Skeletal muscle satellite cell (primary cell): Measurements from ENCODE around the gene OR9Q2.
"Not testable (repeated sequence)": the region's sequence is repeated elsewhere in the genome, so short reads cannot be mapped to it uniquely, and the experiment has no call there.

Experiments
- H3K27me3 ChIP-seq: 2 replicates; pipeline ENCODE4 v1.7.0; 2013; ENCODE audit warnings: low read length; ENCODE audit not compliant: control insufficient read depth, insufficient read depth
- H3K36me3 ChIP-seq: 2 replicates; pipeline ENCODE4 v1.7.0; 2013; ENCODE audit warnings: mild to moderate bottlenecking, control low read depth, low read length; ENCODE audit not compliant: insufficient read depth
- H3K4me1 ChIP-seq: 2 replicates; pipeline ENCODE4 v1.7.0; 2013; ENCODE audit warnings: low read length; ENCODE audit not compliant: control insufficient read depth, insufficient read depth
- H3K4me2 ChIP-seq: 2 replicates; pipeline ENCODE4 v1.7.0; 2013; ENCODE audit warnings: mild to moderate bottlenecking, low read length
- H3K4me3 ChIP-seq: 2 replicates; pipeline ENCODE4 v1.7.0; 2013; ENCODE audit warnings: low read length
- H3K9ac ChIP-seq: 2 replicates; pipeline ENCODE4 v1.7.0; 2013; ENCODE audit warnings: mild to moderate bottlenecking, low read depth, low read length, moderate library complexity
- H3K9me3 ChIP-seq: replicated peaks from 2 replicates; pipeline ENCODE4 v1.7.0; 2013; ENCODE audit warnings: mild to moderate bottlenecking, control low read depth, low read length

Gene OR9Q2

GRCh38 chr11:58195939-58196338 lies 7.1 kb downstream of the OR9Q2 start:
- Histone ChIP-seq H3K4me3 (no peak overlapping the region), H3K9ac (no peak overlapping the region), H3K9me3 (no peaks in the 10 kb centered on the region), H3K27me3 (no peaks in the 10 kb centered on the region), H3K4me1 (no peaks in the 10 kb centered on the region), H3K4me2 (no peak overlapping the region), H3K36me3 (no peaks in the 10 kb centered on the region)

GRCh38 chr11:58199271-58199670 lies 10.4 kb downstream of the OR9Q2 start:
- Histone ChIP-seq H3K27me3 (no peaks in the 10 kb centered on the region), H3K4me3 (no peak overlapping the region), H3K4me2 (no peak overlapping the region), H3K9ac (no peak overlapping the region), H3K9me3 (no peaks in the 10 kb centered on the region), H3K36me3 (no peaks in the 10 kb centered on the region), H3K4me1 (no peaks in the 10 kb centered on the region)

- Histone ChIP-seq H3K9ac (no peak within 1 kb of the TSS), H3K27me3 (no peaks in the 10 kb centered on the region), H3K4me3 (no peak within 1 kb of the TSS), H3K9me3 (no peaks in the 10 kb centered on the region), H3K4me2 (no peak within 1 kb of the TSS), H3K36me3 (no peaks in the 10 kb centered on the region), H3K4me1 (no peaks in the 10 kb centered on the region)
Measured at GRCh38 chr11:58204042-58204441, 15.2 kb downstream of the OR9Q2 start, which contains the start of gene OR1S2. OR1S2 (minus strand) TSS chr11:58204142; CDS start chr11:58204142, 0 bp downstream.

GRCh38 chr11:58212420-58212819 lies 23.6 kb downstream of the OR9Q2 start, which contains the start of gene OR1S1:
OR1S1 (plus strand) TSS chr11:58212720.
- H3K36me3 ChIP-seq, H3K27me3 ChIP-seq, H3K4me1 ChIP-seq, H3K4me3 ChIP-seq, H3K9me3 ChIP-seq, H3K9ac ChIP-seq, H3K4me2 ChIP-seq: not testable (repeated sequence)

DNA sequence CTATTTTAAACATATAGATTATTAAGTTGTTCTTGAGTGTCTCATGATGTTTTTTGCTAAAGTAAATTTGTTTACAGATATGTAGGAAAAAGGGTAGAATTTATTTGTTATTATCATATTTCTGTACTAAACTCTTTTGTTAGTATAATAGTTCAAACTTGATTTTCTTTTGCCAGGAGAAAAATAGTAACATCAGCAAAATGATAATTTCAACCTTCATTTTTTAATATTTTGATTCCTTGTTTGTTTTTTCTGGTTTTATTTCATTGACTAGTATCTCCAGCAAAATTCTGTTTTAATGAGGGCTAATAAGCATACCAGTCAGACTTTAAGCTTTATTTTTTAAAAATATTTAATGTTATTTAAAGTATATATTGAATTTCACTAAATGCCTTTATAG lies 27.6 kb downstream of the OR9Q2 start:
- Histone ChIP-seq H3K9me3 (no peaks in the 10 kb centered on the region), H3K27me3 (no peaks in the 10 kb centered on the region), H3K9ac (no peak overlapping the region), H3K4me3 (no peak overlapping the region), H3K4me1 (no peaks in the 10 kb centered on the region), H3K36me3 (no peaks in the 10 kb centered on the region), H3K4me2 (no peak overlapping the region)

DNA sequence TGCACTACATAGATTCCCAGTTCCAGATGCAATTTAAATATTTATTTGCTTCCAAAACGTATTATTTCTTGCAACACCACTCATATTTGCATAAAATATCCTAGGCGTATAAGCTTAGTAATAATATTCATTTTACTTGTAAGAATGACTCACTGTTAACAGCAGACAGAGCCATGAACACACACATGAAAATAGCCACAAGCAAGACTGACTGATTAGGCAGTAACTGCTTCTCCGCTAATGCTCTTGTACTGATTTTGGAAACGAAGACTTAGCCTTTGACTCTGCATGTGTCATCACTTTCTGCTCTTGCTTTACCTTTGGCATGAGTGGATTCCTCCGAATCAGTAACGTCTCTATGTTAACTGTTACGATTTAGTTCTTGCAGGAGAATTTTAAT lies 33.9 kb downstream of the OR9Q2 start:
- H3K9me3 ChIP-seq, result no peaks in the 10 kb centered on the region
- no peaks in the 10 kb centered on the region for H3K27me3 ChIP-seq
- no peak overlapping the region for H3K4me2 ChIP-seq
- no peaks in the 10 kb centered on the region for H3K4me1 ChIP-seq
- no peak overlapping the region for H3K9ac ChIP-seq
- H3K36me3 ChIP-seq, result no peaks in the 10 kb centered on the region
- H3K4me3 ChIP-seq, result no peak overlapping the region

DNA sequence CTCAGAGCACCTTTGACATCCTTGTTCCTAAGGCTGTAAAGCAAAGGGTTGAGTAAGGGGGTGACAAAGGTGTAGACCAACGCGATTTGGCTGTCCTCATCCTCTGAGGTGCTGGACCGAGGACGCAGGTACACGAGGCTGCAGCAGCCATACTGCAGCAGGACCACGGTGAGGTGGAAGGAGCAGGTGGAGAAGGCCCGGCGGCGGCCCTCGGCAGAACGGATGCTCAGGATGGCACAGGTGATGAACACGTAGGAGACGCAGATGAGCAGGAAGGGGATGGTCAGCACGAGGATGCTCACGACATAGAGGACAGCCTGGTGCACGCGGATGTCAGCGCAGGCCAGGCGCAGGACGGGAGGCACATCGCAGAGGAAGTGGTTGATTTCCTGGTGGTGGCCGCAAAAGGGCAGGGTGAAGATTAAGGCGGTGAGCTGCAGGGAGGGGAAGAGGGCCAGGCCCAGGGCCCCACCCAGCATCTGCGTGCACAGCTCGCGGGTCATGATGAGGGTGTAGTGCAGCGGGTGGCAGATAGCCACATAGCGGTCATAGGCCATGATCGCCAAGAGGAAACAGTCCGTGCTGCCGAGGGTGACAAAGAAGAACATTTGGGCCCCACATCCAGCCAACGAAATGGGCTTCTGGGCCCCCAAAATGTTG lies 39.2 kb downstream of the OR9Q2 start:
- H3K9ac ChIP-seq, result no peak overlapping the region
- no peaks in the 10 kb centered on the region for H3K4me1 ChIP-seq
- no peaks in the 10 kb centered on the region for H3K27me3 ChIP-seq
- no peaks in the 10 kb centered on the region for H3K9me3 ChIP-seq
- no peak overlapping the region for H3K4me3 ChIP-seq
- no peaks in the 10 kb centered on the region for H3K36me3 ChIP-seq
- no peak overlapping the region for H3K4me2 ChIP-seq
